HG03175 (cell line): ENCODE measurements around the gene SLC13A4.
"Not testable (repeated sequence)": the region's sequence is repeated elsewhere in the genome, so short reads cannot be mapped to it uniquely, and the experiment has no call there.

Experiments
- ATAC-seq: cut with Tn5 transposase; IDR thresholded peaks from one replicate; pipeline ENCODE4 v1.9.1; 2021; ENCODE audit warnings: mild to moderate bottlenecking, moderate library complexity; ENCODE audit not compliant: unreplicated experiment

SLC13A4 gene, protein sequence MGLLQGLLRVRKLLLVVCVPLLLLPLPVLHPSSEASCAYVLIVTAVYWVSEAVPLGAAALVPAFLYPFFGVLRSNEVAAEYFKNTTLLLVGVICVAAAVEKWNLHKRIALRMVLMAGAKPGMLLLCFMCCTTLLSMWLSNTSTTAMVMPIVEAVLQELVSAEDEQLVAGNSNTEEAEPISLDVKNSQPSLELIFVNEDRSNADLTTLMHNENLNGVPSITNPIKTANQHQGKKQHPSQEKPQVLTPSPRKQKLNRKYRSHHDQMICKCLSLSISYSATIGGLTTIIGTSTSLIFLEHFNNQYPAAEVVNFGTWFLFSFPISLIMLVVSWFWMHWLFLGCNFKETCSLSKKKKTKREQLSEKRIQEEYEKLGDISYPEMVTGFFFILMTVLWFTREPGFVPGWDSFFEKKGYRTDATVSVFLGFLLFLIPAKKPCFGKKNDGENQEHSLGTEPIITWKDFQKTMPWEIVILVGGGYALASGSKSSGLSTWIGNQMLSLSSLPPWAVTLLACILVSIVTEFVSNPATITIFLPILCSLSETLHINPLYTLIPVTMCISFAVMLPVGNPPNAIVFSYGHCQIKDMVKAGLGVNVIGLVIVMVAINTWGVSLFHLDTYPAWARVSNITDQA

DNA sequence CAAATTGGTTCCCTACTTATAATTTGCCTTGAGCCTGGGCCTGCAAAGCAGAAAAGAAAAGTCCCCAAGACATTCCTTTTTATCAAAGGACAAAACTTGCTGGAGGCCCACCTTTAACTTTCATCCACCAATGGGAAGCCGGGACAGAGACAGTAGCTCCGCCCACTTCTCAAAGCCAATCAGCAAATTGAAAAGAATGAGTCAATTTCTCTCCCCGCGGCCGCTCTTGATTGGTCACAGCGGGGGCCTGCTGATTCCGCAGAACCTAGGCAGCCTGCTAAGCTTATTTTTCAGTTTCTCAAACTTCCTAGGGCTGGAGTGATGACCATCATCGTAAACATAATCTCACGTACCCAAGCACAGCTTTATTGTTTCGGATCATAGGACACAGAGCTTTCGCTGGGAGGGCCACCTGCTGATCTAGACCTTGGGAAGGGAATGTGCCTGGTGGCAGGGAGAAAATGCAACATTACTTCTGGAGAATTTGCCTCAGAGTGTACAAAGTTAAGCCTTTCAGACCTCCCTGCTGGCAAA lies at the start of gene SLC13A4:
Gene SLC13A4 (minus strand): TSS at position 51 of the 534 bp plus-strand sequence. CDS start 690 bp downstream, outside the sequence.
- no peak for ATAC-seq

DNA sequence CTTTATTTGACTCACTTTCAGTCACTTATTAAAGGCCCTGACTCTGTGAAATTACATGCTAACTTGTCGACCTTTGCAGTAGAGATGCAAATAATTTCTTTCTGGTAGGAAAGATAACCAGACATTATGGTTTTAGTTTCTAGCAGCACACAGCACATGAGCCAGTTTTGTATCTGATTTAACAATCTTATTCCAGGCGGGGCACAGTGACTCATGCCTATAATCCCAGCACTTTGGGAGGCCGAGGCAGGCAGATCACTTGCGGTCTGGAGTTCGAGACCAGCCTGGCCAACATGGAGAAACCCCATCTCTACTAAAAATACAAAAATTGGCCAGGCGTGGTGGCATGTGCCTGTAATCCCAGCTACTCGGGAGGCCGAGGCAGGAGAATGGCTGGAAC lies 47.9 kb upstream of the SLC13A4 start:
- not testable (repeated sequence) for ATAC-seq

DNA sequence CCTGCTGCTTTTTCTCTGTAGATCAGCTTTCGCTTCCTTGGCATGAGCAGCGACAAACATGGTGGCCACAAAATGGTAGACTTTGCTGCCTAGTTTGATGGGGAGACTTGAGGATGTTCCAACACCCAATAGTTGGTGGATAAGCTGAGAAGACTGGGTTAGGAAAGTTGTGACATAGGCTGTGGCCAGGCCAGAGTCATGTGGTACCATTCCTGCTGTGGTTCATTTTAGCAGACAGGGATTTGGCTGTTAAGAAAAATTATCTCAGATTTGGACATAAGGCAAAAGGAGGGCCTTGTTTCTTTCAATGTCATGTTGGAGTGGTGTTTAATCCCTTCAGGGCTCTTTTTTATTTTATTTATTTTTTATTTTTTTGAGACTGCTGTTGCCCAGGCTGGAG lies 47.2 kb upstream of the SLC13A4 start:
- no peak for ATAC-seq

DNA sequence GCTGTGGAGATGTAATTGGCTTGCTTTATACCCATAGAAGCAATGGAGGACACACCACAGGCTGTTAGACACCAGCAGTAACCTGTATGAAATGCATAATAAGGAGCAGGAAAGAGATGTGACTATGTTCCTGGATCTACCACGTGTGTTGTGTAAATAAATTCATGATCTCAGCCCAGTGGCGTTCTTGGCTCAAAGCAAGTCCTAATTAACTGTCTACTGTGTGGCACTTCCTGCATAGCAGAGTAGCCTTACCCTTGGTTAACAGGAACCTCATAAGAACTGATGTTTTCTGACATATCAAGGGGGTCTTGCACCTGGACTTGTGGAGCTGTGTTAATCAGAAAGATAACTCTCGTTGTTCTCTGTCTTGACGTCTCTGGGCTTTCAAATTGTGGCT lies 46.3 kb upstream of the SLC13A4 start:
- no peak for ATAC-seq

DNA sequence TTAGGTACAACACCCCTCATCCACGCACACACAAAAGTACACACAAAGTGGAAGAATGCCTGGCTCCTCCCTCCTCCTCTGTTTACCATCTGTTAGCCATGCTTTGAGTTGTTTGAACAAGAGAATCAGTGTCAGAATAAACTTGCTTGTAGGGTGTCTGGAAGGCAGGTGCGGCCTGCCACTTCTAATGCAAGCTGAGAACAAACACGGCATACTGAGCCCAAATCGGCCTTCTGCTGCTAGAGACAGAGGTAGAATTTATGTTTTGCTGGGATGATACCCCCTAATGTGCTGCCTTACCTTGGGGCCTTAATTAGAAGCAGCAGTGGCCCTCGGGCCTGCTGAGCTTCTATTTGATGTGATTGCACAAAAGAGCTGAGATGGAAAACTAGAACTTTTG lies 45.5 kb upstream of the SLC13A4 start:
- no peak for ATAC-seq

DNA sequence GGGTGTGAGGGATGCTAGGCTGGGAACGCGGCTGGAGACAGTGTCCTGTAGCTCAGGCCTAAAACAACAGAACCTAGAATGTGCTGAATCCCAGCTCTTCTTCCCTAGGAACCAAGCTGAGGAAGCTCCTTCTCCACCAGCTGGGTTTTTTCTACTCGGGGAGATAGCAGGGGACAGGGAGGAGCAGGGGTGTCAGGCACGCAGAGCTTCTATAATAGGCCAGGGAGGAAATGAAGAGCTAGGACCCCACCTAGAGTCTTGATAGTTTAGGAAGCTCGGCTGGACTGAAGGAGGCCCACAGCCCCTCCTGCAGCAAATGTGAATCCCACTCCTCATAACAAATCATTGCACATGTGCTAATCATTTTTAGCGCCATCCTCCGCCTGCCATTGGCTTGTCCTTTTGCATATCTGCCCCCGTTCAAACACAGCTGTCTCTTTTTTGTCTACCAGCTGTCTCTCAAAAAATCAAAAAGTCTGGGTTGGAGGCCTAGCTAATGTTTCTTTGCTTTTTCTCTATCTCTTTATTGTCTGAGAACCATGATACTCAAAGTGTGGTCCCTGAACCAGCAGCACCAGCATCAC lies 44.7 kb upstream of the SLC13A4 start:
- no peak for ATAC-seq

DNA sequence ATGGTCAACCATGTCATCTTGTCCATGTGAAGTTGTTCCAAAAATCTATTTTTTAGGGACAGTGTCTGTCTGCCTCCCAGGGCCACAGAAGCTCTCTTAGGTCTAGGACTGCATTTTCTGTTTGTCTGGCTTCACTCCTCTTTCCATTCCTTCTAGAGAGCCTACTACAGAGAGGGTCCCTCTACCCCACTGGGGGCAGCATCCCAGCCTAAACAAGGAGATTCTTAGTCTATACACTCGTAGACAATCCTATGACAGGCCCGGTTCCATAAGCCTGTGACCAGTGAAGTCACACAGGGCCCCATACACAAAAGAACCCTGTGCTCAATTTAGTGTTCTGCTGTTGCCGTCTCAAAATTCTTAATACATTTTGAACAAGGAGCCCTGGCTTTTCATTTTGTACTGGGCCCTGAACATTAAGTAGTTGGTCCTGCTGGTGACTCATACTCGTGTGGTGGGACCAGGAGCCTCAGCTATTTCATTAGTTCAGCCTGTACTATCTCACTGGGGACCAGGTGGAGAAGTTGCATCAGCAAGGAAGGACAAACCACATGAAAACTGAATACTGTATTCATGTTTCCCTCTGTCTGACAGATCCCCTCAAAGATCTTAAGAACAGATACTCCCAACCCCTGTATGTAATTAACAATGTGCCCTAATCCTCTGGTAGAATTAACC lies 44.1 kb upstream of the SLC13A4 start:
- no peak for ATAC-seq

DNA sequence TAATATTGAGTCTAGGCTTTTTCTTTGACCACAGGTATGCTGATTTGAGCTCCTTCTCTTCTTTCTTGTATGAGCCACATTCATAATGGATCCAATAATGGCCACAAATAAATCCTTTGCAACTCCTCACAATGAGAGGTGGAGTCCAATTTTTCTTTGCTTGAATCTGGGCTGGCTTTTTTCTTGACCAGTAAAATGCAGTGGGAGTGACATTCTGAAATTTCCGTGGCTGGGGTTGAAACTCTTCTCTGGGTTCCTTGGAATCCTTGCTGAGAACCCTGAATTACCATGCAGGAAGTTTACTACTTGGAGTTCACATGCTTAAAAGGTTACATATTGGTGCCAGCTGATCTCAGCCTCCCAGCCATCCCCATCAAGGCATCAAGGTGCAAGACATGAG lies 43.1 kb upstream of the SLC13A4 start:
- ATAC-seq = no peak

DNA sequence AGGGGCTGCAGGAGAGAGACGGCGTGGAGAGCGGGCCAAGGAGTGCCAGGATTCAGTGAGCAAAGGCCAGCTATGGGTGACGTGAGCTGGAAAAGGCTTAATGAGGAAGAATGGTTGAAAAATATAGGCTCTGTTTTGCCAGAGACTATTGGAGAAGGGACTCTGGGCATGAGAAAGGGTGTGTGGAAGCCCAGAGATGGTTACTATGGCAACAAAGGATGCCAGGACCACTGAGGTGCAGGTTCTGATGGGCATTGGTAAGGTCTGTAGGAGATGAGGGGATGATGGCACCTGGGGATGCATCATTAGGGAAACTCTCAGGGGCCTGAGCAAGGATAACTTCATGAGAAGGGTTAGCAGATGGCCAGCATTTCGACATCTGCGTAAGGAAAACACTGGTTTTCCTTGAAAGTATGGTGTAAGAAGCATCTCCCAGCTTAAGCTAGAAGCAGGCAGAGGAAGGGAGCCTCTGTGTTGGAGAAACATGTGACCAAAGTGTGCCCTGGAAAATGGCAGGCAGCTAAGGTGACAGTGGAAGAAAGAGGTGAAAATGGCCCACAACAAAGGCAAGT lies 42.2 kb upstream of the SLC13A4 start:
- ATAC-seq = no peak

DNA sequence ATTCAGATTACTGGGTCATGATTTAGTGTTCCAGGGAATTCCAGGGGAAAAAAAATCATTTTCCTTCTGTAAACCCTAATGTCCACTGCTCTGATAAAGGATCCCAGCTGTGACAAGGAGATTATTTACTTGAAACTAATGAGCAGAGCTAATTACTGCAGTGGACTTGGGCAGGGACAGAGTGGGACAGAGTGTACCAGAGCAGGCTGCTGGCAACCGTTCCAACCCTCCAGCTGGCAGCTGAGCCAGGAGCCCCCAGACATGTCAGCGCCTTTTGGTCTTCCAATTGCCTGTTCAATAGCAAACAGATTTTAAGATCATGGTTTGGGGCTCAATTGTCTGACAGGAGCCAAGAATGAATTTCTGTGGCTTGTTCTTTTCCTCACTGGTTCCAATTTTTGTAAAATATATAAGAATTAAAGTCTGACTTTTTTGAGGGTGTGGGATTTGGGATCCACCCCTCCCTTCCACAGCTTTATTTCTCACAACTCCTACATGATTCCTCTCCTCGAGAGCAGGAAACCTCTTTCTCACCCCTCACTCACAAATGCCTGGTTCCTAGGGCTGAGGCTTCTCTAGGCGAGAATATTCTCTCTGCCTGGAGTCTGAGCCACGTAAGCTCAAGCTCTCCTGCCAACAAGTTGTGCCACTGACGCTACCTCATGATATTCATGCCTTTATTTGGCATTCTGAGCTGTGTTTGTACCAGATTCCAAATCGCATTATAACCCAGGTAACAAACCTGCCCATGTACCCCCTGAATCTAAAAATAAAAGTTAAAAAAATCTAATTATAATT lies 41.2 kb upstream of the SLC13A4 start:
- no peak for ATAC-seq

DNA sequence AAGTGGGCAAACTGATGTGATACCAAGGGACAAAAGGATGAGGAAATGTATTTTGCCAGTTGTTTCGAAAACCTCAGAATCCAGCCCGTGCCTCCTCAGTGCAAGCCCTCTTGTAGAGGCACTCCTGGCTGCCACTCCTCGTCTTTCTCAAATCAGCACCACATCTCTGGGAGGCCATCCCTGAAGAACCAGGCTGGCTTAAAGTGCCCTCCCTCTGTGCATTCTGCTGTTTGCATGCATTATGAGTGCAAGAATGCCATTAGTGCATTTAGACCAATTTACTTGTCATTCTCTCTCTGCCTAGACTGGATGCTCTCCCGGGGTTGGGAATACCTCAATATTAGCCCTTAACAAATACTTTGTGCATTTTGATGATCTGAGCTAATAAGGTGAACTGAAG lies 40.5 kb upstream of the SLC13A4 start:
- no peak for ATAC-seq

DNA sequence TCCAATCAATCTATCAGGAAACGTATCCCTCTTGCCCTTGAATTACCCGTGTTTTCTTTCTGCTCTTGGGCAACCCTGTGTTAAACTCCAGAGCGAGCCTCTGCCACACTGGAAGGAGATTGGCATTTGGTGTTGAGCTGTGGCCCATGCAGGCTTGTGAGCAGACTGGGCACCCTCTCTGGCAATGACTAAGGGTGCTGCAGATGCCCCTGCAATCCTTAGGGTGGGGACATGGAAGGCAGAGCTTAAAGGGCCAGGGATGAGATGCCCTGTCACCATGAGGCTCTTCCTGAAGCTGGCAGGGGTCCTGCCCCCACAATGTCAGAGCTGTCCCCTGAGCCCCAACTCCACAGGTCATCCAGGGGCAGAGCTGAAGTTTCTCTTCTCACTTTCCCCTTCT lies 40.1 kb upstream of the SLC13A4 start:
- no peak for ATAC-seq

DNA sequence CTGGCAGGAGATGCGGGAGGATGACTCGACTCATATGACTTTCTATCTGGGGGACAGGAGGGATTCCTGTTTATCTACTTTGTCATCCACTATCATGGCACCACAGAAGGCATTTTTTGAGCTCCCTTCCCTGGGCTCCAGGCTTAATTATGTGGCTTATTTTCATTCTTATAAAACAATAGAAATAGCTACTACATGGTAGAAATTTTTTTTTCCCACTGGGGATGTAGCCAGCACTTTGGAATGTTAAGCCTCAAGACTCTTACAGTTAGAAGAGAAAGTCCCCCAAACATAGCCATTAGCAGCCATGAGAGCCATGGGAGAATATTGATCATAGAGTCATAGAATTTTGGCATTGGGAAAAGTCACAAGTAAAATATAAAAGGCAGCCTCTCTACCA lies 35.3 kb upstream of the SLC13A4 start:
- ATAC-seq = no peak

DNA sequence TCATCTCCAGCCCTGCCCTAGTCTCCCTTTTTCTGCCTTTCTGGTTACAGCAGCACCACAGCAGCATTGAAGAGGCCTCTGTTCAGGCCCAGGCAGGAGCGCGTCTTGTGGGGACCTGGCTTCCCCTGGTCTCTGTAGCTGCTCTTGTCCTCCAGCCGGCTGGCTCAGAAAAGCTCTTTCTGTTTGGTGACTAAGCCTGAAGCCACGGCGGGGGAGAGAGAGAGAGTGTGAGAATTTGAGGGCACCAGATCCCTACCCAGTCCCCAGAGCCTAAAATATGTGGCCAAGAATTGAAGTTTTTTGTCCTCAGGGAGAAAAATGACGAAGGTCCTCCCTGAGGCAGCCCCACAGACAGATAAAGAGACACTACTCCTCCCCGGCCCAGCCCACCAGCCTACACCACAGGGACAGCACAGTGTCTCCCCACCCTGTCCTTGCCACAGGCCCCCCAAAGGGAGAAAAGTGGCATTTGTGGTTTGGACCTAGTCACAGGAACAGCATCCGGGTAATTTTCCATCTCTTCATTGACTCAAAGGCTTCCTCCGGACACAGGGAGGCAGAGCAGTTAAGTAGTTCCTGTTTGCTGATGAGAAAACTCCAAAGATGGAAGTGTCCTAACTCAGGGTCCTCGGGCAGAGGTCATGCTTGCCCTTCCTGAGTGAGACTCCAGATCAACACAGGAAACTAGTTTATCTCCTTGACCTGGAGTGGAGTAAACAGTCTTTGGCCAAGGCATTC lies 33.9 kb upstream of the SLC13A4 start:
- no peak for ATAC-seq

DNA sequence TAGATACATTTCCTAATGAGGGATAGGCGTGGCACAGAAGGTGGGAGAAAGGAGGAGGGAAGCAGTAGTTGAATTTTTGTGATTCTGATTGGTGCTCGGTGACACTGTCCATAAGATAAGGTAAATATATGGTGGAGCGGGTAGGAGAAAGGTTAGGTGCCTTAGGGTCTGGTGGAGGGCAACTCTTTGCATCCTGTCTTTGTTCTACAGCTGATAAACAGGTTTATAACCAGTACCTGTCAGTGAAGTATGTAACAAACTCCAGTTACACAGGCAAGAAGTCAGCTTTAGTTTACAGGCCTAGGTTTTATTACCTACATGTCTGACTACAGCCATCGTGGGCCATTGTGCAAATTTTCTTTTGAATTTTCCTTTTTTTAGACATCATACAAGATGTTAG lies 31.5 kb upstream of the SLC13A4 start:
- ATAC-seq = no peak

DNA sequence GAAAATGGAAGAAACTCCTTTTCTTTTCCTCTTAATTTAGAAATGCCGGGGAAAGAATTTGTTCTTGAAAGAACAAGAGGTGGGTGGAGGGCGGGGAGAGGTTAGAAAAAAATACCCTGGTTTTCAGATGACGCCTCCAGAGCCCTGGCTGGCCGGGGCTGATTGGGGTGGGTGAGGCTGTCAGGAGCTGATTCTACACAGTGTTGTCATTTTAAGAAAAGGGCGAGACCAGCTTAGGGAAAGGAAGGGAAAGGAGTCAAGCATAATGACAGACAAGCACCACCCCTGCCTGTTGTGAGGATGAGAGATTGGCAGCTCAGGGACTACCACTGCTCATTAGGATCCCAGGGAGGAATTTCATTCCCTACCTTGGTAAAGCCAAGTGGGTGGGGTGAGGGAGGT lies 30.5 kb upstream of the SLC13A4 start:
- no peak for ATAC-seq

DNA sequence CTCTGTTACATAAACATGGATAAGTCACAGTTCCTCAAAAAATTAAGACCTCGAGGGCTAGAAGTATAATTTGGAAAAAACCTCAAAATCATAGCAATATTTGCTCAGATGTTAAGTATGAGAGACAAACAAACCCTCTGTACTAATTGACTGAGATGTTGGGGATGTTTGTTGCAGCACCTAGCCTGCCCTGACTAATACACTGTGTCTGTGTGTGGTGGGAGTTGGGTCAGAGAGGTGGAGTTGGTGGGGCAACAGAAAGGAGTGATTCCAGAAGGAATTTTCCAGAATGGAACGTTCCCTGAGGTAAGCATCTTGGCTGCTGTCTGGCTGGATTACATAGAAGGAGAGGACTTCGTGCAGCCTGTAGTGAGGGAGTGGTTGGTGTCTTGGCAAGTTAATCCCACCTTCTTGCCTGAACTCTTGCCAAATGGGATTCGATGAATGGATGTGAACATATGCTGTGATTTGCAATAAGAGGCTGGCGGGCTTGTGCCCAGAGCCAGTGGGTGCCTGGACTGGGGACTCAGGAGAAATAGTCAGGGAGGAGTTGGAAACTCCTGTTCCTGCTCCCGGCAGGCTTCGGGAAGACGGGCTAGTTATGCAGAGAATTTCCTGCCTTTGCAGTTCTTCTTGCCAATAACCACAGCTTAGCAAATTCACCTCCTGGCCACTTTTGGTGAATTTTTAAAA lies 29.9 kb upstream of the SLC13A4 start:
- no peak for ATAC-seq

DNA sequence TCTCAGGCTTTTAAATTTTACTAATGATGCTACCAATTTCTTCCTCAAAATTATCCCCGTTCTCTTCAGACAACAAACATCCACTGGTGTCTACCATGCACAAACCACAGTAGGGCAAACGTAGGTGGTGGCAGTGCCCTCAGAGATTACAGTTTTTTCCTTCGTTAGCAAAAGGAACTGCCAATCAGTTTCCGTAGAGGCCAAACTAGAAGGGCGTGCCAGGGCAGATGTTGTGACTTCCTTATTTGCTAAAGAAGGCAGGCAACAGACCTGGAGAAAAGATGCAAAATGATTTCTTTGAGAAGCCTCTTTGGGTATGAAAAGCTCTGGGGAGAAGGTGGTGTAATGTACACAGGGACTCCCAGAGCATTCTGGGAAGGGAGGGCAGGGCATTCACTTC lies 28.2 kb upstream of the SLC13A4 start:
- no peak for ATAC-seq

DNA sequence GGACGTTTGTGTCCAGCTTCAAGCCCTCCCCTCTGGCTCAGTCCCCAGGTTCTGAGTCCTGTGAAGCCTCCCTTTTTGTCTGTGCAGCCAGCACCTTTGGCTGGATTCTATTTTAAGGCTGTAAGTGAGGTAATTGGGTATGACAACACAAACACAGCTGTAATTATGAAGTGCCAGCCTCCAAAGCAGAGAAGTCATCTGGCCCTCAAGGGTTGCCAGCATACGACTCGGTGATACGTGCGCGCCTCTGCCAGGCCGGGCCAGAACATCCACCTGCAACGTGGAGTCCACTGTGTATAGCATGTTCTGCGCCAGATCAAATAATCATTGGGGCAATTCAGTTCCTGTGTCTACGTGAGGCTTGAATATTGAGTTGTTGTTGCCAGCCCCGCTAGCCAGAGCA lies 27.4 kb upstream of the SLC13A4 start:
- ATAC-seq = no peak
